HG03571 (cell line): Measurements from ENCODE around the gene CRABP1.
A peak's percentile ranks its signal among the peaks of the same experiment; 100 is the strongest.

Experiments
- ATAC-seq: cut with Tn5 transposase; IDR thresholded peaks from one replicate; pipeline ENCODE4 v1.9.1; 2021; ENCODE audit not compliant: unreplicated experiment

CRABP1 gene

GRCh38 chr15:78316283-78317083 lies 23.7 kb upstream of the CRABP1 start:
- ATAC-seq: peak; percentile 82

GRCh38 chr15:78317145-78317836 lies 22.9 kb upstream of the CRABP1 start:
- no peak for ATAC-seq

- ATAC-seq: no peak
These were observed 20.6 kb upstream of the CRABP1 start for GRCh38 chr15:78319588-78319987.

- ATAC-seq: no peak
These were observed 20.0 kb upstream of the CRABP1 start for GRCh38 chr15:78320183-78320582.

- no peak for ATAC-seq
These were observed 19.0 kb upstream of the CRABP1 start for GRCh38 chr15:78321041-78321570.

- no peak for ATAC-seq
These were observed 18.4 kb upstream of the CRABP1 start for GRCh38 chr15:78321786-78322185.

- no peak for ATAC-seq
These were observed 17.9 kb upstream of the CRABP1 start for GRCh38 chr15:78322243-78322642.

- no peak for ATAC-seq
These were observed 17.2 kb upstream of the CRABP1 start for GRCh38 chr15:78322724-78323521.

GRCh38 chr15:78323693-78324092 lies 16.5 kb upstream of the CRABP1 start:
- ATAC-seq: no peak

GRCh38 chr15:78324144-78324543 lies 16.0 kb upstream of the CRABP1 start:
- ATAC-seq: no peak

- ATAC-seq: no peak
These were observed 14.9 kb upstream of the CRABP1 start for GRCh38 chr15:78325092-78325843.

- no peak for ATAC-seq
These were observed 12.7 kb upstream of the CRABP1 start for GRCh38 chr15:78327466-78327865.

- ATAC-seq: no peak
These were observed 10.5 kb upstream of the CRABP1 start for GRCh38 chr15:78329625-78330024.

- no peak for ATAC-seq
These were observed 5.3 kb upstream of the CRABP1 start for GRCh38 chr15:78334845-78335244.

- no peak for ATAC-seq
These were observed 4.2 kb upstream of the CRABP1 start for GRCh38 chr15:78335985-78336384.

GRCh38 chr15:78338781-78339180 lies 1.4 kb upstream of the CRABP1 start:
- no peak for ATAC-seq

GRCh38 chr15:78339559-78339958 lies 594 bp upstream of the CRABP1 start:
- ATAC-seq: no peak

GRCh38 chr15:78341057-78341987 lies 1.2 kb downstream of the CRABP1 start:
- ATAC-seq: no peak

GRCh38 chr15:78342021-78342420 lies 1.9 kb downstream of the CRABP1 start:
- ATAC-seq: no peak
